ENCODE data around the gene RNF4.

RNF4 gene, protein sequence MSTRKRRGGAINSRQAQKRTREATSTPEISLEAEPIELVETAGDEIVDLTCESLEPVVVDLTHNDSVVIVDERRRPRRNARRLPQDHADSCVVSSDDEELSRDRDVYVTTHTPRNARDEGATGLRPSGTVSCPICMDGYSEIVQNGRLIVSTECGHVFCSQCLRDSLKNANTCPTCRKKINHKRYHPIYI

DNA sequence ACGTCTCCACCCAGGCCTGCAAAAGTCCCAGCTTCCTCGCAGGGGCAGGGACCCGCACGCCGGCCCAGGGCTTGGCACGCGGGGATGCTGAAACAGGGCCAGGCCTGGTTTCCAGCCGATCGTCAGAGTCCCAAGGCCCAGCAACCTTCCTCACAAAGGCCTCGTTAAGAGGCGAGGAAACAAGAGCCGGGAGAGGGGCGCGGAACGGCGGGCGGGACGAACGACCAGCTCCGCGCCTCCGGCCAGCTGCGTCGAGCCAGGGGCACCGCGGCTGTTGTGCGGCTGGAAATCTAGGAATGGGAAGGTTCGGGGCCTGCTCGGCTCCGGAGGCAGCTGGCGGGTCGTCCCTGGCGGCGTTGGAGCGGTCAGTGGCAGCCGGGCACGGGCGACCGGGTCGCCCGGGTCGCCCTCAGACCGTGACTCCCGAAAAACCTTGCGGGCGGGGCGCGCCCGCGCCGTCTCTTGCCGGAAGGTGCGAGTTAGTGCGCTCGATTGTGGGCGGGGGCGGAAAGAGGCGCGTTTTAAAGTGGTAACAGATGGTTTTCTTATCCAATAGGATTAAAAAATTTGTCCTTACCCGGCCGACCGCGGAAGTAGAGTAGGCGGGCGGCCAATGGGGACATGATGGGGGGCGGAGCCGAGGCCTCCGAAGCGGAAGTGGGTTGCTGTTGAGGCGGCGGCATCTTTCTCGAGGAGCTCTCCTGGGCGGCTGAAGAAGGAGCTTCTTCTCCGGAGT, at the start of gene RNF4:
TSS of gene RNF4 (plus strand) at position 651 of the 736 bp plus-strand sequence. CDS start 21,388 bp downstream, outside the sequence.
- H3K27ac ChIP-seq: peak within 1 kb of the TSS; percentile 94

DNA sequence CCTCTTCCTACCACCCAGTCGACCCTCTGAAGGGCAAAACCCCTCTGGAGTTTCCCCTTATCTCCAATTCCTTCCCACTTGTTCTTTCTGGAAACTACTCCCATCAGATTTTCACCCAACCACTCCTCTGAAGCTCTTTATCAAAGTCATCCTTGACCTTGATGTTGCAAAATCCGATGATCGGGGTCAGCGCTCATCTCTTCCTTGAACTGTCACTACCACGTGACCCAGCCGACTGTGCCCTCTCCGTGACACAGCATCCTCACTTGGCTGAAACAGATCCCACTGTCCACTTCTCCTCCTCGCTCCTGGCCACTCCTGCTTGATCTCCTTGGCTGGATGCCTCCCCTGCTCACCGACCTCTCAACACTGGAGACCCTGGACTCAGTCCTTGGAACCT, 49.1 kb upstream of the RNF4 start:
- H3K9me3 ChIP-seq (ENCODE audit: severe bottlenecking): no peaks in the 10 kb centered on the region
- no peak overlapping the region for H3K4me3 ChIP-seq (ENCODE audit: low read depth, low read length)
- no peak overlapping the region for H3K27ac ChIP-seq
- DNase-seq: no peak
- H3K27me3 ChIP-seq (ENCODE audit: insufficient read depth, low read depth, severe bottlenecking): peaks cover 31% of the 10 kb centered on the region
- H3K36me3 ChIP-seq: no peaks in the 10 kb centered on the region
- no peak for TF ChIP-seq CTCF (IDR thresholded peaks at IDR 0.05; ENCODE audit: low read depth, low read length)

More for the DNA sequence above, at the start of gene RNF4:
- H3K9me3 ChIP-seq (ENCODE audit: severe bottlenecking): peaks cover 4% of the 10 kb centered on the region
- H3K36me3 ChIP-seq: peaks cover 45% of the 10 kb centered on the region
- DNase-seq: peak; percentile 97
- H3K27me3 ChIP-seq (ENCODE audit: insufficient read depth, low read depth, severe bottlenecking): no peaks in the 10 kb centered on the region
- peak within 1 kb of the TSS; percentile 86 for H3K4me3 ChIP-seq (ENCODE audit: low read depth, low read length)
- TF ChIP-seq CTCF (IDR thresholded peaks at IDR 0.05; ENCODE audit: low read depth, low read length): no peak

DNA sequence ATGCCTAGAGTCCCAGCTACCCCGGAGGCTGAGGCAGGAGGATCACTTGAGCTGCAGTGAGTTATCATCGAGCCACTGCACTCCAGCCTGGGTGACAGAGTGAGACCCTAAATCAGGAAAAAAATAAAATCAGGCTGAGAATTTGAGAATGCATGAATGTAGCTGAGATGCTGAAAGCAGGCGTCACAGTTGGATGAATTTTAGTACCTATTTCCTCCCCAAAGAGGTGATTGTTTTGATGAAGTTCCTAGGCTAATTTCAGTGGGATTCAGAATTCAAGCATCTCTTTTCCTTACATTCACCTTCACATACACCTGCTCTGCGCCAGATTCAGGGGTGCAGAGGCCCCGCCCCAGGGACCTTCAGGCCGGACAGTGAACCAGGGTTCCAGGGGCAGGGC, 47.0 kb upstream of the RNF4 start:
- no peak for DNase-seq
- H3K9me3 ChIP-seq (ENCODE audit: severe bottlenecking): no peaks in the 10 kb centered on the region
- TF ChIP-seq CTCF (IDR thresholded peaks at IDR 0.05; ENCODE audit: low read depth, low read length): no peak
- no peak overlapping the region for H3K4me3 ChIP-seq (ENCODE audit: low read depth, low read length)
- no peaks in the 10 kb centered on the region for H3K36me3 ChIP-seq
- no peak overlapping the region for H3K27ac ChIP-seq
- H3K27me3 ChIP-seq (ENCODE audit: insufficient read depth, low read depth, severe bottlenecking): peaks cover 21% of the 10 kb centered on the region

GRCh38 chr4:2423066-2423465, 45.8 kb upstream of the RNF4 start:
- DNase-seq: no peak
- no peak overlapping the region for H3K27ac ChIP-seq
- no peaks in the 10 kb centered on the region for H3K36me3 ChIP-seq
- peaks cover 12% of the 10 kb centered on the region for H3K27me3 ChIP-seq (ENCODE audit: insufficient read depth, low read depth, severe bottlenecking)
- H3K9me3 ChIP-seq (ENCODE audit: severe bottlenecking): no peaks in the 10 kb centered on the region
- TF ChIP-seq CTCF (IDR thresholded peaks at IDR 0.05; ENCODE audit: low read depth, low read length): no peak
- no peak overlapping the region for H3K4me3 ChIP-seq (ENCODE audit: low read depth, low read length)

DNA sequence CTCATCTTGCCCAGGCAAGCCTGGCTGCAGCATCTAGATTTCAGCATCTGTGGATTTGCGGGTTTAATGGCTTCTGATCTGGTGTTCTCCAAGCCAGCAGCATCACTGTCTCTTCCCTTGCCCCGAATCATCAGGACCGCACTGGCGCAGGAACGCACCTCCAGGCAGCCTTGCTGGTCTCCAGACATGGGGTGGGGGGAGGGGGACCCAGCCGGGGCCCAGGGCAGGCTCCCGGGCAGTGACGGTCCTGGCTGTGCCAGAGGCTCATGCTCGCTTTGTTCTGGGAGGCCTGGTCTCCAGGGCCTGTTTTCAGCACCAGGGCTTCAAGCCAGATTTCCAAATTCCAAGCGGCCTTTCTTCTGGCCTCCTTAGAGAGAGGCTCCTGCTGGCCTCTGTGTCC, 45.2 kb upstream of the RNF4 start:
- no peak for DNase-seq
- H3K4me3 ChIP-seq (ENCODE audit: low read depth, low read length): no peak overlapping the region
- no peak for TF ChIP-seq CTCF (IDR thresholded peaks at IDR 0.05; ENCODE audit: low read depth, low read length)
- no peak overlapping the region for H3K27ac ChIP-seq
- no peaks in the 10 kb centered on the region for H3K36me3 ChIP-seq
- no peaks in the 10 kb centered on the region for H3K9me3 ChIP-seq (ENCODE audit: severe bottlenecking)
- peaks cover 12% of the 10 kb centered on the region for H3K27me3 ChIP-seq (ENCODE audit: insufficient read depth, low read depth, severe bottlenecking)
